Prostate gland (tissue), 2 donors: ENCODE measurements around the gene FLT1.

Experiments used
- POLR2A ChIP-seq: fragments of 450-650 bp; IDR thresholded peaks from one replicate; pipeline ENCODE4 v1.6.1; 2016; ENCODE audit warnings: antibody characterized with exemption, mild to moderate bottlenecking
- POLR2AphosphoS5 ChIP-seq: sonication (generic); formaldehyde crosslinking; IDR thresholded peaks from one replicate; pipeline ENCODE4 v1.6.1; 2017; ENCODE audit warnings: antibody characterized with exemption
- TF ChIP-seq, protein P1 (sequence below), 4 experiments: fragments of 200-600 bp in 2 of 4; fragments of 450-650 bp in 2 of 4; sonication (generic) in 2 of 4; IDR thresholded peaks; 1 replicate in 3 of 4; 2 replicates in 1 of 4; pipeline ENCODE4 v1.5.1; 2016 to 2019; ENCODE audit warnings: antibody characterized with exemption in 4 of 4, mild to moderate bottlenecking in 2 of 4, moderate library complexity in 2 of 4

DNA sequence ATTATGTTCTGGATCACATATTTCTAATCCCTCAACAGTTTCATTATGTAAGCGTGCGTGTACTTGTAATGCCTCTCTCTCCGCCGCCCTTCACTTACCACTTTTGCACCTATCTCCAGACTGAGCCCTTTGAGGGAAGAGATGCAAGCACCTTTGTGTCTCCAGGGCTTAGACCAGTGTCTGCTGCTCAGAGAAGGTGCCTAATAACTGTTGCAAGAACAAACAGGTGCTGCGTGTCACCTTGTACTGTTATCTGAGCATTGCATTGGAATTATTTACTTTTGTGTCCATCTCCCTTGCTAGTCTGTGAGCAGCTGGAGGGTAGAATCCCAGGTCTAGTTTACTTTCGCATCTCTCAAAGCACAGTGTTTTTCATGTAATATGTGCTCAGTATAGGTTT is 156.2 kb downstream of the FLT1 start:
- TF ChIP-seq, protein P1, sequence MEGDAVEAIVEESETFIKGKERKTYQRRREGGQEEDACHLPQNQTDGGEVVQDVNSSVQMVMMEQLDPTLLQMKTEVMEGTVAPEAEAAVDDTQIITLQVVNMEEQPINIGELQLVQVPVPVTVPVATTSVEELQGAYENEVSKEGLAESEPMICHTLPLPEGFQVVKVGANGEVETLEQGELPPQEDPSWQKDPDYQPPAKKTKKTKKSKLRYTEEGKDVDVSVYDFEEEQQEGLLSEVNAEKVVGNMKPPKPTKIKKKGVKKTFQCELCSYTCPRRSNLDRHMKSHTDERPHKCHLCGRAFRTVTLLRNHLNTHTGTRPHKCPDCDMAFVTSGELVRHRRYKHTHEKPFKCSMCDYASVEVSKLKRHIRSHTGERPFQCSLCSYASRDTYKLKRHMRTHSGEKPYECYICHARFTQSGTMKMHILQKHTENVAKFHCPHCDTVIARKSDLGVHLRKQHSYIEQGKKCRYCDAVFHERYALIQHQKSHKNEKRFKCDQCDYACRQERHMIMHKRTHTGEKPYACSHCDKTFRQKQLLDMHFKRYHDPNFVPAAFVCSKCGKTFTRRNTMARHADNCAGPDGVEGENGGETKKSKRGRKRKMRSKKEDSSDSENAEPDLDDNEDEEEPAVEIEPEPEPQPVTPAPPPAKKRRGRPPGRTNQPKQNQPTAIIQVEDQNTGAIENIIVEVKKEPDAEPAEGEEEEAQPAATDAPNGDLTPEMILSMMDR (IDR thresholded peaks at IDR 0.05): no peak
- no peak for TF ChIP-seq POLR2AphosphoS5
- no peak for TF ChIP-seq POLR2A
